NCI-H748 treated with DMSO at 0.1 percent for 48 hours (cell line): ENCODE results near the gene ALG11.
"Not testable (repeated sequence)": the region's sequence is repeated elsewhere in the genome, so short reads cannot be mapped to it uniquely, and the experiment has no call there.

Experiments
- DNase-seq: peaks from one replicate; lab custom pipeline; 2025; lab: John Stamatoyannopoulos, UW

ALG11 gene

GRCh38 chr13:52011632-52012511 is at the start of gene ALG11:
TSS of gene ALG11 (plus strand) at chr13:52012398. CDS start at chr13:52012419, 21 bp downstream.
- DNase-seq, result peak; percentile 94

DNA sequence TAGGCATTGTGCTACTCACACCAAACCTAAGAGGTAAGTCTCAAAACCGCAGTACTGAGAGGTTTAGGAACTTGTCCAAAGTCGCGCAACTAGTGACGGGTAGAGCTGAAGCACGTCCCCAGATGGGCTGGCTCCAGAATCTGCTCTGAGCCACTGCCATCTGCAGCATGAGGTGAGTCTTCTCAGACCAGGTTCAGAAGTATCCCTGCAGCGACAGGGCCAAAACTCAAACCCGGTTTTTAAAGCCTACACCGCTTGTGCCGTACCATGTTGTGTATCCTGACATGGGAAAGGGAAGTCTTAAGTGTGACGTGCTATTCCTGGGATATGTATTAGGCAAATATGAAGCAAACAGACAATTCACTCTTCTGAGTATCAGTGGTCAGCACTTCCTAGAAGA is 46.0 kb upstream of the ALG11 start:
- no peak for DNase-seq

- DNase-seq, result no peak
Measured at GRCh38 chr13:51967482-51968446, 44.4 kb upstream of the ALG11 start.

DNA sequence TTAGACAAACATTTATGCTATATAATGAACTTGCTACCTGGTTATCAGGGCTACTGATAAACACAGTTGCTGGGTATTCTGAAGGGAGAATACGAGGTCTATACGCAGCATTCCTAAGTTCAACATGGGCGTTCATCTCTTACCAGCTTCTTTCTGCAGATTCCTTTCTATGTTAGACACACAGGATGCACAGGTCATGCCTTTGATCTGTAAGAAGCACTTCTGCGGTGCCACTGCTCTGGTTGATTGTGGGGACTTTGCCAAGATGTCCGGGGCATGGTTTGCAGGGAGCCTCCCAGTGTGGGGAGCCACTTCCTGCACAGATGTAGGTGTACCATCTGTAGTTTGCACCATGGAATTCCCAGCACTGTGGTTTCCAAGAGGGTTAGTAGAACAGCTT is 41.8 kb upstream of the ALG11 start:
- DNase-seq, result no peak

DNA sequence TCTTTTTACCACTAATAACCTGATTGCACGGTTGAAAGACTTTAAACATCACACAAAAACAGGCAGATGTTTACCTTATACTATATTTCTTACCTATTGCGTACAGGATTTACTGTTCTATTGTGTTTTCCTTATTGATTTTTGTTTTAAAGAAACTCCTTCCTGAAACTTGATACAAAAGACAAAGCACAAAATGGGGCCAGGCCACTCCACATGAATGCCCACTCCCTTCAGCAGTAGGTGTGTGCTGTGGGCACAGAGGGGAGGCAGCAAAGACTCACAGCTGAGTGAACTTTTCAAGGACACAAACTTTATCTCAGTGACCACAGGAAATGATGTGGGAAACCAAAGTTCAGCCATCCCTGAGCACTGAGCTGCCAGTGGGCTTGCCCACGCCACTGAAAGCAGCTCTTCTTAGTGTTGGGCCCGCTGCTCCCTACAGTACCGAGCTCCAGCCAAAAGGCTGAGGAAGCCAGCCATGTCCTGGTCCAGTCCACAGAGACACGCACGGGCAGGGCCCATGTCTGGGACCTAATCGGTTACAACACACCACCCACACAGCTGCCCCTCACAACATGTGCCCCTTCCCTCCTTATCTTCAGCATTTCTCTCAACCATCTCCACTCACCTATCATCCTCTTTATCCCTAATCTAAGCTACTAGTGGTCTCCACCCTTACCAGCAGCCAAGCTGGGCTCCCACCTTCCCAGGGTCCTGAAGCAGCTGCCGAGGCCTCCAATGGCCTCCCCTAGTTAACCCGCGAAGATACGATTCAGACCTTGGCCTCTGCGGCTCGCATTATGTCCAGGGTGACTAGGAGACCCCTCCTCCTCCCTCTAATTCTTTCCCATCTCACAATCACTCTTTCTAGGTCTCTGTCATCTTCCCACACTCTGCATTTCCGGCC is 40.4 kb upstream of the ALG11 start:
- peak; percentile 35 for DNase-seq

DNA sequence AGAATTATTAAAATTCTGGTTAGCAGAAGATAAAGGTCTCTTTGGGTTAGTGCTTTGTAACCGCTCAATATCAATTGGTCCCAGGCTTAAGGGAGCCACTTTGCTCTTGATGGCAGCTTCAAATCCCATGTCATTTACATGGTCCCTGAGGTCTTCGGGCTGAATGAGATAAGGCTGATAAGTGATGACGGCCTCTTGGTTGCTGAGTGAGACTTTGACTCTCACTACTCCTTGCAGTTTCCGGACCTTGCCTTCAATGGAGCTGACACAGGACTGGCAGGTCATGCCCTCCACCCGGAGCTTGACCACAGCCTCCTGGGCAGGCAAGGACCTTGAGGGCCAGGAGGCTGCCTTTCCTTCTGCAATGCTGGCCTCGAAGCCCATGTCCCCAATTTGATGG is 37.7 kb upstream of the ALG11 start:
- no peak for DNase-seq

DNA sequence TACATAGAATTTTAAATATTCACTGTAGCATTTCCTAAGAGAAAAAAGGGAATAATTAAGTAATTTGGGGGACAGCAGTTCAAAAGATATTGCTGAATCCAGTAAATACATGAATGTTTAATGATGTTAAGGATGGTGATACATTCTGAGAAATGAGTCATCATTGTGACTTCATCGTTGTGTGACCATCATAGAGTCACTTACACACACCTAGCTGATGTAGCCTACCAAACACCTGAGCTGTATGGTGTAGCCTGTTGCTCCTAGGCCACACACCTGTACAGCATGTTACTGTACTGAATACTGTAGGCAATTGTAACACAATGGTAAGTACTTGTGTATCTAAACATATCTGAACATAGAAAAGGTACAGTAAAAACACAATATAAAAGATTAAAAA is 35.8 kb upstream of the ALG11 start:
- no peak for DNase-seq

DNA sequence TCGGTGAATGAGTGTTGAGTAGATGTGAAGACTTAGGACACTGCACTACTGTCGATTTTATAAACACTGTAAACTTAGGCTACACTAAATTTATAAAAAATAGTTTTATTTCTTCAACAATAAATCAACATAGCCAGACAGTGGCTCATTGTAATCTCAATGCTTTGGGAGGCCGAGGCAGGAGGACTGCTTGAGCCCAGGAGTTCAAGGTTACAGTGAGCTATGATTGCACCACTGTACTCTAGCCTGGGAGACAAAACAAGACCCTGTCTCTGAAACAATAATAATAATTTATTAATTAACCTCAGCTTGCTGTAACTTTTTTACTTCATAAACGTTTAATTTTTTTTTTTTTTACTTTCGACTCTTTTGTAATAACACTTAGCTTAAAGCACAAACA is 35.3 kb upstream of the ALG11 start:
- no peak for DNase-seq

- no peak for DNase-seq
Measured at GRCh38 chr13:51977625-51978024, 34.6 kb upstream of the ALG11 start.

DNA sequence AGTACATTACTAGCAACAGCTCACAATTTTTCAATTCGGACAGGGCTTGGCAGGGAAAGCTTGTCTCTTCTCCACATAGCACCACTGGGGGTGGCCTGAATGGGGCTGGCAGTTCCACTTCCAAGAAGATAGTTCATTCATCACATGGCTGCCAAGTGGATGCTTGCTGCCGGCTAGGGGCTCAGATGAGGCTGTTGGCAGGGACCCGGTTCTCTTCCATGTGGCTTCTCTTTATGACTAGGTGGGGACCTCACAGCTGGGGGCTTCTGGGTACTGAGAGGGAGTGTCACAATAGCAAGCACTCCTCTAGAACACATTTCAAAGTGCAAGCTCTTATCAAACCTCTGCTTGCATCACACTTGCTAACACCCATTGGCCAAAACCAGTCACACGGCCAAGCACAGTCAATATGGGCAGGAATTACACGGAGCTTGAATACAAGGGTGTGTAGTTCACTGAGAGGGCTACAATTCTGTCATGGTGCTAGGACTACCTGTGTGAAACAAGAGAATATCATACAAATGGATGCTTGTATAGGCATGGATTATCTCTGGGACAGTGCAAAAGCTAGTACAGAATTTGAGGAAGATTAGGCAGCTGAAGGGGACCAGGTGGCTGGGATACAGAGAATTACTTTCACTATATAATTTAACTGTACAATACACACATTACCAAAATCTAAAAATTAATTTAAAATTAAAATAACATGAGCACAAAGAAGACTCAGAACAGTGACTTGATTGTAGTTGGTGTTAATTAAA is 33.2 kb upstream of the ALG11 start:
- no peak for DNase-seq

DNA sequence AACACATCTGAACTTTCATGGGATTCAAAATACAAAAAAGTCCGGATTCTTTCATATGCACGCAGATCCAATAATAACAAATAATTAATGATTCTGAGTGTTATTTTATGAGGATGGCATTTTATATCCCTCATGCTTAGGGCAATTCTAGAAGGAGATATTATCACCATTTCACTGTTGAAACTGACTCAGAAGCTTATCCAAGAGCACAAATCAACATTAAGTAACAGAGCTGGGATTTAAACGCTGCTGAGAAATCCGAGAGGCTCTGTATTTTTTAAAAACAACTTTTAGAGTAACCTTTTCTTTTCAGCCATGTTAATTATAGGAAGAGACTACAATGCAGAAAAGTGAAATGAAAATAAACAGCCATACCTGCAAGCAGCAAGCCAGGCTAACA is 31.3 kb upstream of the ALG11 start:
- DNase-seq, result no peak

DNA sequence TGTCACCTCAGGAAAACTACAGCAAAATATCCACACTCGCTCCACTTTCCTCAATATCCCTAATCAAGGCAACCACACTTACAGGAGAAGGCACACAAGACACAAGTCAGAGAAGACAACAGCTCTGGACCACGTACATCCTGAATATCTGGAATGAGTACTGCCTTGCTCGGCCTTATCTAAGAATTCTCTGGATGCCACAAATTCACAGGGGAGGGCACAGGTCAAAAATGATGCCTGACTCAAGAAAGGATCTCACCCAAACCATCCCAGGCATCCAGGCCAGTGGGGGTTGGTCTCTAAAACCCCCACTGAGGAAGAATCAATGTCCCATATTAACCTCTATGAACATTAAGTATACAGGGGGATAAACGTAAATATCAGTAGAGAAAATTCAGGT is 30.8 kb upstream of the ALG11 start:
- no peak for DNase-seq

DNA sequence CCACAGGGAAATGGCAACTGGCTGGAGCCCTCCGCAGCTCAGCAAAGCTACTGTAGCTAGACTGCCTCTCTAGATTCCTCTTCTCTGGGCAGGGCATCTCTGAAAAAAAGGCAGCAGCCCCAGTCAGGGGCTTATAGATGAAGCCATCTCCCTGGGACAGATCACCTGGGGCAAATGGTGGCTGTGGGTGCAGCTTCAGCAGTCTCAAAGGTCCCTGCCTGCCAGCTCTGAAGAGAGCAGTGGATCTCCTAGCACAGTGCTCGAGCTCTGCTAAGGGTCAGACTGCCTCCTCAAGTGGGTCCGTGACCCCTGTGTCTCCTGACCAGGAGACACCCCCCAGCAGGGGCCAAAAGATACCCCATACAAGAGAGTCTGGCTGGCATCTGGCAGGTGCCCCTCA is 28.9 kb upstream of the ALG11 start:
- DNase-seq, result not testable (repeated sequence)

DNA sequence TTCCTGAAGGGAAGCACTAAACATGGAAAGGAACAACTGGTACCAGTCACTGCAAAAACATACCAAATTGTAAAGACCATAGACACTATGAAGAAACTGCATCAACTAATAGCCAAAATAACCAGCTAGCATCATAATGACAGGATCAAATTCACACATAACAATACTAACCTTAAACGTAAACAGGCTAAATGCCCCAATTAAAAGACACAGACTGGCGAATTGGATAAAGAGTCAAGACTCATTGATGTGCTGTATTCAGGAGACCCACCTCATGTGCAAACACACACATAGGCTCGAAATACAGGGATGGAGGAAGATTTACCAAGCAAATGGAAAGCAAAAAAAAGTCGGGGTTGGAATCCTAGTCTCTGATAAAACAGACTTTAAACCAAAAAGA is 27.3 kb upstream of the ALG11 start:
- not testable (repeated sequence) for DNase-seq

- DNase-seq, result no peak
Measured at GRCh38 chr13:51988988-51989618, 23.1 kb upstream of the ALG11 start.

GRCh38 chr13:51993713-51994112 is 18.5 kb upstream of the ALG11 start:
- DNase-seq, result no peak

GRCh38 chr13:51995677-51996551 is 16.3 kb upstream of the ALG11 start:
- no peak for DNase-seq

GRCh38 chr13:51996641-51997040 is 15.6 kb upstream of the ALG11 start:
- no peak for DNase-seq

GRCh38 chr13:51997186-51997585 is 15.0 kb upstream of the ALG11 start:
- DNase-seq, result no peak
